ENCODE data around the gene IPO8.
"Not testable (repeated sequence)": the region's sequence is repeated elsewhere in the genome, so short reads cannot be mapped to it uniquely, and the experiment has no call there.

IPO8 gene

GRCh38 chr12:30598889-30599288 lies 96.8 kb downstream of the IPO8 start:
- H3K4me3 ChIP-seq (ENCODE audit: low read length): no peak overlapping the region
- no peak overlapping the region for H3K9ac ChIP-seq (ENCODE audit: low read length)
- no peak overlapping the region for H3K27ac ChIP-seq (ENCODE audit: low read length)
- H3K4me1 ChIP-seq (ENCODE audit: control insufficient read depth, low read depth, low read length): no peaks in the 10 kb centered on the region
- no peaks in the 10 kb centered on the region for H3K27me3 ChIP-seq (ENCODE audit: control insufficient read depth, insufficient read depth, low read length)
- no peaks in the 10 kb centered on the region for H3K36me3 ChIP-seq (ENCODE audit: control insufficient read depth, low read depth, low read length)
- no peaks in the 10 kb centered on the region for H3K9me3 ChIP-seq (ENCODE audit: control insufficient read depth, low read depth, low read length)

GRCh38 chr12:30595742-30596141 lies 99.9 kb downstream of the IPO8 start:
- no peaks in the 10 kb centered on the region for H3K4me1 ChIP-seq (ENCODE audit: control insufficient read depth, low read depth, low read length)
- no peak overlapping the region for H3K4me3 ChIP-seq (ENCODE audit: low read length)

DNA sequence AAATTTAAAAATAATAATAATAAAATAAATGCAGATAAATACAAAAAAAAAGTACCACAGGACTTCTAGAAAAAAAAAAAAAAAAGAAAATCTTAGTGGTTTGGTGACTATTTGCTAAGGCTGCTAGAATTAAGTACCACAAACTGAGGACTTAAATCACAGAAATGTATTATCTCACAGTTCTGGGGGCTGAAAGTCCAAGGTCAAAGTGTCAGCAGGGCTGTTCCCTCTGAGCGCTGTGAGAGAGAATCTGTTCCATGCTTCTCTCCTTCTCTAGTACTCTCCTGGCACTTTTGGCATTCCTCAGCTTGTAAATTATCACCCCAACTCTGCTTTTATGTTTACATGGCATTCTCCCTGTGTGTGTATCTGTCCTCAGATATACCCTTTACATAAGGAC lies 101.2 kb downstream of the IPO8 start:
- Histone ChIP-seq H3K27me3 (ENCODE audit: control insufficient read depth, insufficient read depth, low read length) (no peaks in the 10 kb centered on the region), H3K9ac (ENCODE audit: low read length) (no peak overlapping the region), H3K4me3 (ENCODE audit: low read length) (no peak overlapping the region), H3K4me1 (ENCODE audit: control insufficient read depth, low read depth, low read length) (no peaks in the 10 kb centered on the region), H3K9me3 (ENCODE audit: control insufficient read depth, low read depth, low read length) (no peaks in the 10 kb centered on the region), H3K36me3 (ENCODE audit: control insufficient read depth, low read depth, low read length) (no peaks in the 10 kb centered on the region), H3K27ac (ENCODE audit: low read length) (no peak overlapping the region)

More at GRCh38 chr12:30595742-30596141, 99.9 kb downstream of the IPO8 start:
- Histone ChIP-seq H3K9ac (ENCODE audit: low read length) (no peak overlapping the region), H3K36me3 (ENCODE audit: control insufficient read depth, low read depth, low read length) (no peaks in the 10 kb centered on the region), H3K27ac (ENCODE audit: low read length) (no peak overlapping the region), H3K9me3 (ENCODE audit: control insufficient read depth, low read depth, low read length) (no peaks in the 10 kb centered on the region), H3K27me3 (ENCODE audit: control insufficient read depth, insufficient read depth, low read length) (no peaks in the 10 kb centered on the region)

DNA sequence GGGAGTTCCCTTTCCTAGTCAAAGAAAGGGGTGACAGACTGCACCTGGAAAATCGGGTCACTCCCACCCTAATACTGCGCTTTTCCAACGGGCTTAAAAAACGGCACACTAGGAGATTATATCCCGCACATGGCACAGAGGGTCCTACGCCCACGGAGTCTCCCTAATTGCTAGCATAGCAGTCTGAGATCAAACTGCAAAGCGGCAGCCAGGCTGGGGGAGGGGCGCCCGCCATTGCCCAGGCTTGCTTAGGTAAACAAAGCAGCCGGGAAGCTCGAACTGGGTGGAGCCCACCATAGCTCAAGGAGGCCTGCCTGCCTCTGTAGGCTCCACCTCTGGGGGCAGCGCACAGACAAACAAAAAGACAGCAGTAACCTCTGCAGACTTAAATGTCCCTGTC lies 107.1 kb downstream of the IPO8 start:
- H3K4me1 ChIP-seq (ENCODE audit: control insufficient read depth, low read depth, low read length); H3K4me3 ChIP-seq (ENCODE audit: low read length); H3K27ac ChIP-seq (ENCODE audit: low read length); H3K9me3 ChIP-seq (ENCODE audit: control insufficient read depth, low read depth, low read length); H3K9ac ChIP-seq (ENCODE audit: low read length); H3K27me3 ChIP-seq (ENCODE audit: control insufficient read depth, insufficient read depth, low read length); H3K36me3 ChIP-seq (ENCODE audit: control insufficient read depth, low read depth, low read length): not testable (repeated sequence)

GRCh38 chr12:30587782-30588181 lies 107.9 kb downstream of the IPO8 start:
- H3K36me3 ChIP-seq (ENCODE audit: control insufficient read depth, low read depth, low read length): no peaks in the 10 kb centered on the region
- no peak overlapping the region for H3K9ac ChIP-seq (ENCODE audit: low read length)
- H3K27me3 ChIP-seq (ENCODE audit: control insufficient read depth, insufficient read depth, low read length): no peaks in the 10 kb centered on the region
- H3K4me3 ChIP-seq (ENCODE audit: low read length): no peak overlapping the region
- H3K27ac ChIP-seq (ENCODE audit: low read length): no peak overlapping the region
- H3K4me1 ChIP-seq (ENCODE audit: control insufficient read depth, low read depth, low read length): no peaks in the 10 kb centered on the region
- no peaks in the 10 kb centered on the region for H3K9me3 ChIP-seq (ENCODE audit: control insufficient read depth, low read depth, low read length)

GRCh38 chr12:30585877-30586276 lies 109.8 kb downstream of the IPO8 start:
- Histone ChIP-seq H3K9me3 (ENCODE audit: control insufficient read depth, low read depth, low read length) (no peaks in the 10 kb centered on the region), H3K27ac (ENCODE audit: low read length) (no peak overlapping the region), H3K27me3 (ENCODE audit: control insufficient read depth, insufficient read depth, low read length) (no peaks in the 10 kb centered on the region), H3K9ac (ENCODE audit: low read length) (no peak overlapping the region), H3K4me3 (ENCODE audit: low read length) (no peak overlapping the region), H3K4me1 (ENCODE audit: control insufficient read depth, low read depth, low read length) (no peaks in the 10 kb centered on the region), H3K36me3 (ENCODE audit: control insufficient read depth, low read depth, low read length) (no peaks in the 10 kb centered on the region)

DNA sequence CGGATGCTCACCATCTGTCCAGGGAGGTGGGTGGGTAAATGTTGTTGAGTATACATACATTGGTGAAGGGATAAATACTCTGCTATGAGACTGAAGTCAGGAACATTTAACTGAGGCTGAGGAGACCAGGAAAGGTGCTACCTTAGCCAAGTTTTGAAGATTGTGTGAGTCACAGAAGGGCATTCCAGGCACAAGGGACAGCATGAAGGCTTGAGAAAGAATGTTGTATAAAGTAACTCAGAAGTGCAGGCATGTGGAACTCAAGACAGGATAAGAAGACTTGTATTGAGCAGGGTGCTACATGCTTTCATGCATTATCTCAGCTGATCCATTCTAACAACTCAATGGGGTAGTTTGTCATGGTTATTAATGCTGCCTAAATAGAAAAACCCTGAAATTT lies 112.7 kb downstream of the IPO8 start:
- Histone ChIP-seq H3K36me3 (ENCODE audit: control insufficient read depth, low read depth, low read length) (no peaks in the 10 kb centered on the region), H3K27me3 (ENCODE audit: control insufficient read depth, insufficient read depth, low read length) (no peaks in the 10 kb centered on the region), H3K4me1 (ENCODE audit: control insufficient read depth, low read depth, low read length) (no peaks in the 10 kb centered on the region), H3K9ac (ENCODE audit: low read length) (no peak overlapping the region), H3K9me3 (ENCODE audit: control insufficient read depth, low read depth, low read length) (no peaks in the 10 kb centered on the region), H3K4me3 (ENCODE audit: low read length) (no peak overlapping the region), H3K27ac (ENCODE audit: low read length) (no peak overlapping the region)

DNA sequence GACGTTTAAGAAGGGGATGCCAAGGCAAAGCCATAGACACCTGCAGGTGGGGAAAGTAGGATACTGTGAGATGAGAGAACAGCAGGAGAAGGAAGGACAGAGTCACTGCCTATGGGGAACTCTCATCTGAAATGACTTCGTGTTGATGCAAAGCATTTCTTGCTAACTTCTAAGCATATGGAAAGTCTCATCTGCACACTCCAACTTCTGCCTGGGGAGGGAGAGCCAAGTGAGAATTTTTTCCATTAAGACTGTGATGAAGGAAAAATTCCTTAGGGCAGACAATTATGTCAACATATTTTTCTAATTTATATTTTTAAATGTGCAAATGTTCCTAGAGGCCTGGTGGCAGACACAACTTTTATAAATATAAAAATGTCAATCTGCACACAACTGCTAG lies 115.3 kb downstream of the IPO8 start:
- Histone ChIP-seq H3K4me3 (ENCODE audit: low read length) (no peak overlapping the region), H3K36me3 (ENCODE audit: control insufficient read depth, low read depth, low read length) (no peaks in the 10 kb centered on the region), H3K9ac (ENCODE audit: low read length) (no peak overlapping the region), H3K4me1 (ENCODE audit: control insufficient read depth, low read depth, low read length) (no peaks in the 10 kb centered on the region), H3K9me3 (ENCODE audit: control insufficient read depth, low read depth, low read length) (no peaks in the 10 kb centered on the region), H3K27ac (ENCODE audit: low read length) (no peak overlapping the region), H3K27me3 (ENCODE audit: control insufficient read depth, insufficient read depth, low read length) (no peaks in the 10 kb centered on the region)

All from iPS-18a (cell line).